ENCODE results near the gene OR3A2. TPM values are rescaled to one million over a fixed set of nuclear protein-coding genes. Genes with fewer than 3 reads are reported as not detected.

Gene OR3A2
- total and polyA plus RNA-seq, 10 of the 15 experiments (the other 5 are each of a cell fraction or from before 2014, with no cell fraction given), result not detected

GRCh38 chr17:3400055-3400454, 13.9 kb upstream of the OR3A2 start:
- intact Hi-C loops (cut with micrococcal nuclease; ENCODE audit: unreplicated experiment) (no loop called here), in situ Hi-C loops (cut with MboI) (no loop called here)
- ATAC-seq (no peak), DNase-seq (ENCODE audit: low read depth, low spot score) (no peak), FAIRE-seq (no peak)
- no peaks in the 10 kb centered on the region for H4K20me1 ChIP-seq (ENCODE audit: control insufficient read depth, insufficient read depth)
- no peak overlapping the region for H2AFZ ChIP-seq (ENCODE audit: control insufficient read depth, low read depth, low read length)
- H3K9me3 ChIP-seq (replicated peaks; ENCODE audit: control insufficient read depth, insufficient read depth, low read length), result no peaks in the 10 kb centered on the region
- ChIA-PET POLR2A (no interaction called here), CTCF (no interaction called here), RAD21 (ENCODE audit: unreplicated experiment) (no interaction called here), SMC1A (ENCODE audit: uncharacterized antibody, unreplicated experiment) (no interaction called here)
- BruUV-seq (replicated peaks), result no TSS peak
- no peak overlapping the region for H3K4me3 ChIP-seq
- H3K27ac ChIP-seq (ENCODE audit: control insufficient read depth, insufficient read depth), result no peak overlapping the region
- TF ChIP-seq BHLHE40 (IDR thresholded peaks at IDR 0.05; ENCODE audit: borderline replicate concordance in 1 of 2, low read depth in 2 of 2, low read length in 1 of 2), result no peak
- no peak for TF ChIP-seq HCFC1 (IDR thresholded peaks at IDR 0.05; ENCODE audit: low read length)
- no peak for TF ChIP-seq SMC3 (IDR thresholded peaks at IDR 0.05; ENCODE audit: borderline replicate concordance, low read length)
- TF ChIP-seq SIX5 (IDR thresholded peaks at IDR 0.05; ENCODE audit: low read depth, low read length, severe bottlenecking), result no peak
- TF ChIP-seq ZNF274 (IDR thresholded peaks at IDR 0.05; ENCODE audit: insufficient read depth, insufficient read length), result no peak
- no peak for TF ChIP-seq TCF12 (IDR thresholded peaks at IDR 0.05; ENCODE audit: low read depth, low read length)
- no peak for TF ChIP-seq EGR1 (IDR thresholded peaks at IDR 0.05; ENCODE audit: borderline replicate concordance in 1 of 2, low read depth in 2 of 2, low read length in 2 of 2)
- TF ChIP-seq MTA2 (IDR thresholded peaks at IDR 0.05; ENCODE audit: low read depth), result no peak
- TF ChIP-seq RELB (IDR thresholded peaks at IDR 0.05; ENCODE audit: low read depth), result no peak
- no peak for TF ChIP-seq STAT3 (IDR thresholded peaks at IDR 0.05; ENCODE audit: low read depth, low read length)
- TF ChIP-seq, protein P1, sequence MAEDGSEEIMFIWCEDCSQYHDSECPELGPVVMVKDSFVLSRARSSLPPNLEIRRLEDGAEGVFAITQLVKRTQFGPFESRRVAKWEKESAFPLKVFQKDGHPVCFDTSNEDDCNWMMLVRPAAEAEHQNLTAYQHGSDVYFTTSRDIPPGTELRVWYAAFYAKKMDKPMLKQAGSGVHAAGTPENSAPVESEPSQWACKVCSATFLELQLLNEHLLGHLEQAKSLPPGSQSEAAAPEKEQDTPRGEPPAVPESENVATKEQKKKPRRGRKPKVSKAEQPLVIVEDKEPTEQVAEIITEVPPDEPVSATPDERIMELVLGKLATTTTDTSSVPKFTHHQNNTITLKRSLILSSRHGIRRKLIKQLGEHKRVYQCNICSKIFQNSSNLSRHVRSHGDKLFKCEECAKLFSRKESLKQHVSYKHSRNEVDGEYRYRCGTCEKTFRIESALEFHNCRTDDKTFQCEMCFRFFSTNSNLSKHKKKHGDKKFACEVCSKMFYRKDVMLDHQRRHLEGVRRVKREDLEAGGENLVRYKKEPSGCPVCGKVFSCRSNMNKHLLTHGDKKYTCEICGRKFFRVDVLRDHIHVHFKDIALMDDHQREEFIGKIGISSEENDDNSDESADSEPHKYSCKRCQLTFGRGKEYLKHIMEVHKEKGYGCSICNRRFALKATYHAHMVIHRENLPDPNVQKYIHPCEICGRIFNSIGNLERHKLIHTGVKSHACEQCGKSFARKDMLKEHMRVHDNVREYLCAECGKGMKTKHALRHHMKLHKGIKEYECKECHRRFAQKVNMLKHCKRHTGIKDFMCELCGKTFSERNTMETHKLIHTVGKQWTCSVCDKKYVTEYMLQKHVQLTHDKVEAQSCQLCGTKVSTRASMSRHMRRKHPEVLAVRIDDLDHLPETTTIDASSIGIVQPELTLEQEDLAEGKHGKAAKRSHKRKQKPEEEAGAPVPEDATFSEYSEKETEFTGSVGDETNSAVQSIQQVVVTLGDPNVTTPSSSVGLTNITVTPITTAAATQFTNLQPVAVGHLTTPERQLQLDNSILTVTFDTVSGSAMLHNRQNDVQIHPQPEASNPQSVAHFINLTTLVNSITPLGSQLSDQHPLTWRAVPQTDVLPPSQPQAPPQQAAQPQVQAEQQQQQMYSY (CRISPR knock-in tag; IDR thresholded peaks at IDR 0.05), result no peak
- no peak for TF ChIP-seq IRF4 (IDR thresholded peaks at IDR 0.05; ENCODE audit: low read depth, low read length)
- TF ChIP-seq MAX (IDR thresholded peaks at IDR 0.05; ENCODE audit: low read depth, low read length), result no peak
- no peak for TF ChIP-seq NFYA (IDR thresholded peaks at IDR 0.05; ENCODE audit: borderline replicate concordance, low read depth, low read length)
- TF ChIP-seq ZSCAN29 (IDR thresholded peaks at IDR 0.05), result no peak
- TF ChIP-seq CHD2 (IDR thresholded peaks at IDR 0.05; ENCODE audit: borderline replicate concordance, low read depth, low read length), result no peak
- no peak for TF ChIP-seq POLR2AphosphoS2 (IDR thresholded peaks at IDR 0.05; ENCODE audit: low read depth, low read length)
- TF ChIP-seq ZBTB33 (IDR thresholded peaks at IDR 0.05), result no peak
- no peak for TF ChIP-seq WRNIP1 (IDR thresholded peaks at IDR 0.05; ENCODE audit: borderline replicate concordance, low read depth, low read length)
- no peak for TF ChIP-seq KLF5 (IDR thresholded peaks at IDR 0.05; ENCODE audit: partially characterized antibody)
- no peak overlapping the region for H3K9ac ChIP-seq (ENCODE audit: control insufficient read depth, insufficient read depth, low read length)
- no peak overlapping the region for H3K4me2 ChIP-seq (ENCODE audit: control insufficient read depth, insufficient read depth)
- H3K27me3 ChIP-seq (replicated peaks in 1 of 2; ENCODE audit: control insufficient read depth in 2 of 2, insufficient read depth in 2 of 2, low read length in 1 of 2), result no peaks in the 10 kb centered on the region
- no peaks in the 10 kb centered on the region for H3K36me3 ChIP-seq (ENCODE audit: control insufficient read depth in 2 of 2, insufficient read depth in 2 of 2, low read length in 1 of 2)
- WGBS (ENCODE audit: insufficient coverage, insufficient replicate concordance, low lambda C conversion rate, missing lambda C conversion rate), result 45% methylated on average over 6 of the region's 6 CpGs
- no peaks in the 10 kb centered on the region for H3K4me1 ChIP-seq (ENCODE audit: control insufficient read depth, insufficient read depth, low read length)
- H3K79me2 ChIP-seq (ENCODE audit: control insufficient read depth, insufficient read depth, low read length), result no peaks in the 10 kb centered on the region
